NCI-H82 treated with DMSO at 0.1 percent for 48 hours (cell line): ENCODE measurements around the gene CCR9.
"Not testable (repeated sequence)": the region's sequence is repeated elsewhere in the genome, so short reads cannot be mapped to it uniquely, and the experiment has no call there.

Experiments used
- DNase-seq: peaks from one replicate; lab custom pipeline; 2025; ENCODE audit not compliant: unreplicated experiment; lab: John Stamatoyannopoulos, UW

CCR9 gene

GRCh38 chr3:45885979-45886705 is at the start of gene CCR9:
Gene CCR9, plus strand, starts transcription at chr3:45886543. Its CDS starts 8,391 bp downstream, at chr3:45894934.
- DNase-seq = no peak

GRCh38 chr3:45838466-45838865 is 47.9 kb upstream of the CCR9 start:
- DNase-seq = no peak

GRCh38 chr3:45841420-45841756 is 45.0 kb upstream of the CCR9 start:
- DNase-seq = no peak

- peak; percentile 63 for DNase-seq
These were observed 44.4 kb upstream of the CCR9 start, which contains the start of gene LZTFL1 for GRCh38 chr3:45841757-45842491. Gene LZTFL1, minus strand, starts transcription at chr3:45842119. Its CDS starts 128 bp downstream, at chr3:45841991.

GRCh38 chr3:45842851-45843625 is 43.3 kb upstream of the CCR9 start:
- no peak for DNase-seq

GRCh38 chr3:45844616-45845015 is 41.7 kb upstream of the CCR9 start:
- DNase-seq = no peak

GRCh38 chr3:45848392-45848791 is 38.0 kb upstream of the CCR9 start:
- no peak for DNase-seq

GRCh38 chr3:45852828-45853227 is 33.5 kb upstream of the CCR9 start:
- no peak for DNase-seq

- DNase-seq = not testable (repeated sequence)
These were observed 30.0 kb upstream of the CCR9 start for GRCh38 chr3:45856323-45856722.

GRCh38 chr3:45857024-45857423 is 29.3 kb upstream of the CCR9 start:
- not testable (repeated sequence) for DNase-seq

- DNase-seq = no peak
These were observed 27.4 kb upstream of the CCR9 start for GRCh38 chr3:45858809-45859543.

- no peak for DNase-seq
These were observed 25.9 kb upstream of the CCR9 start for GRCh38 chr3:45860481-45860880.

GRCh38 chr3:45861043-45861719 is 25.2 kb upstream of the CCR9 start:
- DNase-seq = no peak

GRCh38 chr3:45864760-45865519 is 21.4 kb upstream of the CCR9 start:
- DNase-seq = no peak

GRCh38 chr3:45865563-45865962 is 20.8 kb upstream of the CCR9 start:
- no peak for DNase-seq

- DNase-seq = no peak
These were observed 18.1 kb upstream of the CCR9 start for GRCh38 chr3:45868213-45868612.

- no peak for DNase-seq
These were observed 17.7 kb upstream of the CCR9 start for GRCh38 chr3:45868650-45869049.

GRCh38 chr3:45869638-45870037 is 16.7 kb upstream of the CCR9 start:
- DNase-seq = no peak

- no peak for DNase-seq
These were observed 16.2 kb upstream of the CCR9 start for GRCh38 chr3:45870099-45870498.

GRCh38 chr3:45871780-45872179 is 14.6 kb upstream of the CCR9 start:
- DNase-seq = no peak
